ENCODE data around the gene LTO1.

LTO1 gene

DNA sequence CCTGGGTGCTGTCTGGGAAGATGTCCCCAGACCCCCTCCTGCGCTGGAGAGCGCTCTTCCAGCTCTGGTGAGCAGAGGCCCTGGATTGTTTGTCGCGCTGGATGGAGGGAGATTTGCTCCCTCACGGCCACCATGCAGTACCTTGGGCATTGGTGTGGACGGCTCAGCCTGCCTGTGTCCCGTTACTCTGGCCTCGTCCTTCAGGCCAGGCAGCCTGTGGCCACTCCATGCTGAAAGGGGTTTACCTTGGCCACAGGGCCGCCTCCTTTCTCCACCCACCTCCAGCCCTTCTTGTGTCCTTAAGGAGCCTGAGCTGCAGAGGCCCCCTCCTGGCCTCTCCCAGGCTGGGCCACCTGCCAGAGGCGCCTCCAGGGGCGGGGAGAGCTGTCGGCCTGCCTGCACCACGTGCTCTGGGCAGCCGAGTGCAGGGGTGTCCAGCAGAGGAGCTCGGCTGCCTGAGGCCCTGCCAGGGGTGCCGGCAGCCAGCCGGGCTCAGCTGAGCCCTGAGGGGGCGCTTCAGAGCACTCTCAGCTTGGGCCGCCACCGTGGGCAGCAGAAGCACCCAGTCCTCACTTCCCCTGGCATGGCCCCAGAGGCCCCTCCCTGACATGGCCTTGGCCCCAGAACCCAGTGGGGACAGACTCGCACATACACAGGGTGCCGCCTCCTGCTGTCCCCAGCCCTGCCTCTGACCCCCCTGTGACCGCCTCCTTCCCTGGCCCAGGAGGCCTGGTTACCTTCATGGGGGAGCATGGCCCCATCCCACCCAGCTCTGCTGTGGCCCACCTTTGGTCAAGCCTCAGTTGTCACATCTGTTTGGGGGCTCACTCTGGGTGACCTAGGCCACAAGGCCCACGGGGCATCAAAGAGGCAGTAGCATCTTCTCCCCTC lies 30.8 kb downstream of the LTO1 start:
- no peak for DNase-seq

DNA sequence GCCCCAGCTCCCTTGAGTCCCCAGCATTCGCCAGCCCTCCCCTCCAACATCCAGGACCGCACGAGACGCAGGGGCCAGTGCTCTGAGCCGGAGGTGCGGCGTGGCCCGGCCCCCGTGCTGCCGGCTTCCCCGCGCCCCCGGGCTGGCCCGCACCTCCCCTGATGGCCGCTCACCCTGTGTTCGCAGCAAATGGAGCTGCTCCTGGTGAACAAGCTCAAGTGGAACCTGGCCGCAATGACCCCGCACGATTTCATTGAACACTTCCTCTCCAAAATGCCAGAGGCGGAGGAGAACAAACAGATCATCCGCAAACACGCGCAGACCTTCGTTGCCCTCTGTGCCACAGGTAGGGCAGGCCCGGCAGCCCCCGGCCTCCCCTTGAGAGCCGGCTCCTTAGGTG lies 31.5 kb downstream of the LTO1 start:
- DNase-seq = no peak

DNA sequence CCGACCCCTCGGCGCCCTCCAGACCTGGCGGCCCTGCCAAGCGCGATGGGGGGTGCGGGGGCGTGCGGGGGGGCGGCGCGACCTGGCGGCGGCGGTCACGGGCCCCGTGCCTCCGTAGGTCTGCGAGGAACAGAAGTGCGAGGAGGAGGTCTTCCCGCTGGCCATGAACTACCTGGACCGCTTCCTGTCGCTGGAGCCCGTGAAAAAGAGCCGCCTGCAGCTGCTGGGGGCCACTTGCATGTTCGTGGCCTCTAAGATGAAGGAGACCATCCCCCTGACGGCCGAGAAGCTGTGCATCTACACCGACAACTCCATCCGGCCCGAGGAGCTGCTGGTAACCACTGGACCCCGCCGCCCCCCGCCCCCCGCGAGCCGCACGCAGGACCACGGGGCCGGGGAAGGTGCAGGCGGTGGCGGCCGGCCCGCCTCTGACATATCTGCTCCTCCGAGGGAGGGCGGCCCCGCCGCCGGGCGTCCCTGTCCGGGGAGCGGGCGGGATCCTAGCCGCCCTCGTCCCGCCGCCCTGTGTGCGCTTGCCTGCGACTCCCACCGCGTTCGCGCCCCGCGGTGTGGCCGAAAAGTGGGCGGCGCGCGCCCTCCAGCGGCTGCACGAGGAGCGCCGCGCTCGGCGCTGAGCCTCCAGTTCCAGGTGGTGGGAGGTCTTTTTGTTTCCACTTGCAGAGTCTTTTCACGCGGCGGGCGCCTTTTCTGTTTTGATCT lies 32.1 kb downstream of the LTO1 start:
- DNase-seq = peak; percentile 74

DNA sequence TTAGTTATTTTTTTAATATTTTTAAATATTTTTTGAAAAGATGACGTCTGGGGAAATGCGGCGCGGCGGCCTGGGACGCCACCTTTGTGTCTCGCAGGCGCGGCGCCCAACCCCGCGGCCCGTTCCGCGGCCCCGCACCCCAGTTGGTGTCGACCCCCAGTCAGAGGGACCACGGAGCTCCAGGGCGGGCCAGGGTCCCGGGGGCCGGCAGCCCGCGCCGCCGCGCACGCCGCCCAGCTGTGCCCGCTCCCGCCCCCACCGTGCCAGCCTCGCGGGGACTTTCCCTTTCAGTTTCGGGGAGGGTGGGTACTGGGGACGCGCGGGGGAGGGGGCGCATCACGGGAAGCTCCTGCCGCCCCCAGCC lies 32.6 kb downstream of the LTO1 start:
- DNase-seq = peak; percentile 13

DNA sequence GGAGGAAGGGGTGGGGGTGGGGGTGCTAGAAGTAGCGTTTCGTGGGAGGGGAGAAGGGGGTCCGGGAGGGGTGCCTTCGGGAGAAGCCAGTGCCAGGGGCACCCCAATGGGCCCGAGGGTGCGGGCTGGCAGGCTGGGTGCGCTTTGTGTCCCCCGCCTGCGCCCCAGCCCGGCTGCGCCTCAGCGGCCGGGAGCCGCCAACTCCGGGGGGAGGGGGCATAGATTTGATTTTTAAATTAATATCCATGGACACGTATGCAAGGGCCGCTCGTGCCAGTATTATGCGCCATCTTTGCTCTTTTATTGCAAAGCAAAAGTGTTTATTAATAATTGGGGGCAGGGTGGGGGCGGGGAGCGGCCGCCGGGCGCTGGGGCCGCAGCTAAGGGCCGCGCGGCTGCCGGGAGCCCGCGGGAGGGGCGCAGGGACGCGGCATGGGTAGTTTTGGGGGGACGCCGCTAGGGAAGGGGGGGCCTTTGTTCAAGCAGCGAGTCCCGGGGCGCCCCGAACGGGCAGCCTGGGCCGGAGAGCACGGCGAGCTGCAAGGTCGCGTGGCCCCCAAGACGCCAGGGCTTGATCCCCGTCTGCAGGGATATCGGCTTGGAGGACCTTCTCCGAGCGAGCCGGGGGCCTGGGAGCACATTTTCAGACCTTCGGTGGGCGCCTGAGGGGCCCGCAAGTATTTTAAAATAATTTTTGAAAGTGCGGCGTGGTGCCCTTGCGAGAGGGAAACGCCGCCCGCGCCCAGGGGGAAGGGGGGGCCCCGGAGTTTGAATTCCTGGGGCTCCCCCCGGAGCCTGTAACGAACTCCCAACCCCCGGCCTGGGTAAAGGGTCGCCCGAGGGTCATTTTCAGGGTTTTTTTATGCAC lies 33.2 kb downstream of the LTO1 start:
- DNase-seq = no peak

DNA sequence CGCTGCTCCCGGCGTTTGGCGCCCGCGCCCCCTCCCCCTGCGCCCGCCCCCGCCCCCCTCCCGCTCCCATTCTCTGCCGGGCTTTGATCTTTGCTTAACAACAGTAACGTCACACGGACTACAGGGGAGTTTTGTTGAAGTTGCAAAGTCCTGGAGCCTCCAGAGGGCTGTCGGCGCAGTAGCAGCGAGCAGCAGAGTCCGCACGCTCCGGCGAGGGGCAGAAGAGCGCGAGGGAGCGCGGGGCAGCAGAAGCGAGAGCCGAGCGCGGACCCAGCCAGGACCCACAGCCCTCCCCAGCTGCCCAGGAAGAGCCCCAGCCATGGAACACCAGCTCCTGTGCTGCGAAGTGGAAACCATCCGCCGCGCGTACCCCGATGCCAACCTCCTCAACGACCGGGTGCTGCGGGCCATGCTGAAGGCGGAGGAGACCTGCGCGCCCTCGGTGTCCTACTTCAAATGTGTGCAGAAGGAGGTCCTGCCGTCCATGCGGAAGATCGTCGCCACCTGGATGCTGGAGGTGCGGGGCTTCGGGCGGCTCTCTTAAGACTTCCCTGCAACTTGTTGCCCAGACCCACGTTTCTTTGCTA lies 34.1 kb downstream of the LTO1 start, which contains the start of gene CCND1:
TSS of gene CCND1 (plus strand) at position 162 of the 587 bp plus-strand sequence. CDS start at position 320, 158 bp downstream.
- no peak for DNase-seq

DNA sequence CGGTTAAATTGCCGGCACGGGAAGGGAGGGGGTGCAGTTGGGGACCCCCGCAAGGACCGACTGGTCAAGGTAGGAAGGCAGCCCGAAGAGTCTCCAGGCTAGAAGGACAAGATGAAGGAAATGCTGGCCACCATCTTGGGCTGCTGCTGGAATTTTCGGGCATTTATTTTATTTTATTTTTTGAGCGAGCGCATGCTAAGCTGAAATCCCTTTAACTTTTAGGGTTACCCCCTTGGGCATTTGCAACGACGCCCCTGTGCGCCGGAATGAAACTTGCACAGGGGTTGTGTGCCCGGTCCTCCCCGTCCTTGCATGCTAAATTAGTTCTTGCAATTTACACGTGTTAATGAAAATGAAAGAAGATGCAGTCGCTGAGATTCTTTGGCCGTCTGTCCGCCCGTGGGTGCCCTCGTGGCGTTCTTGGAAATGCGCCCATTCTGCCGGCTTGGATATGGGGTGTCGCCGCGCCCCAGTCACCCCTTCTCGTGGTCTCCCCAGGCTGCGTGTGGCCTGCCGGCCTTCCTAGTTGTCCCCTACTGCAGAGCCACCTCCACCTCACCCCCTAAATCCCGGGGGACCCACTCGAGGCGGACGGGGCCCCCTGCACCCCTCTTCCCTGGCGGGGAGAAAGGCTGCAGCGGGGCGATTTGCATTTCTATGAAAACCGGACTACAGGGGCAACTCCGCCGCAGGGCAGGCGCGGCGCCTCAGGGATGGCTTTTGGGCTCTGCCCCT lies 34.7 kb downstream of the LTO1 start:
- DNase-seq = no peak

DNA sequence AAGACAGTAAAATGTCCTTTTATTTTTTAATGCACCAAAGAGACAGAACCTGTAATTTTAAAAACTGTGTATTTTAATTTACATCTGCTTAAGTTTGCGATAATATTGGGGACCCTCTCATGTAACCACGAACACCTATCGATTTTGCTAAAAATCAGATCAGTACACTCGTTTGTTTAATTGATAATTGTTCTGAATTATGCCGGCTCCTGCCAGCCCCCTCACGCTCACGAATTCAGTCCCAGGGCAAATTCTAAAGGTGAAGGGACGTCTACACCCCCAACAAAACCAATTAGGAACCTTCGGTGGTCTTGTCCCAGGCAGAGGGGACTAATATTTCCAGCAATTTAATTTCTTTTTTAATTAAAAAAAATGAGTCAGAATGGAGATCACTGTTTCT lies 35.3 kb downstream of the LTO1 start:
- DNase-seq = no peak

DNA sequence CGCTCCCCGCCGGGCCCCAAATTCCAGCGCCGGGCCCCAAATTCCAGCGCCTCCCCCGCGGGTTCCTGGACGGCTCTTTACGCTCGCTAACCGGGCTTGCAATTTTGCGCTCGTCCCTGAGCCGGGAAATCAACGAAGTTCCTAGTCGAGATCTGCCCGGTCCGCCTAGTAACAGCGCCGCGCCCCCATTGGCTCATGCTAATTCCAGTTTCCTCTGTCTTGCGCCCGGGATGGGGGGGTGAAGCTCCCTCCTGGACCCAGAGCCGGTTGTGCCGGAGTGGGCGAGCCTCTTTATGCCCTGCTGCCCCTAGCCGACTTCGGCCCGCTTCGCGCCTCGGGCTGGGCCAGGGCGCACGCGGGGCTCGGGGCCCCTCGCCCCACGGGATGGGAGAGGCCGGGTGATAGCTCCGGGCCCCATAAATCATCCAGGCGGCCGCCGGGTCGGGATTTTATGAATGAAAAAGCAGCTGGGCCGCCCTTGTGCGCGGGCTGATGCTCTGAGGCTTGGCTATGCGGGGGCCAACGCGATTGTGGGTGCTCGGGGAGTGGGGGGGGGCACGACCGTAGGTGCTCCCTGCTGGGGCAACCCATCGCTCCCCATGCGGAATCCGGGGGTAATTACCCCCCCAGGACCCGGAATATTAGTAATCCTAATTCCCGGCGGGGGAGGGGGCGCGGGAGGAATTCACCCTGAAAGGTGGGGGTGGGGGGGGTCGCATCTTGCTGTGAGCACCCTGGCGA lies 36.0 kb downstream of the LTO1 start:
- DNase-seq = no peak

DNA sequence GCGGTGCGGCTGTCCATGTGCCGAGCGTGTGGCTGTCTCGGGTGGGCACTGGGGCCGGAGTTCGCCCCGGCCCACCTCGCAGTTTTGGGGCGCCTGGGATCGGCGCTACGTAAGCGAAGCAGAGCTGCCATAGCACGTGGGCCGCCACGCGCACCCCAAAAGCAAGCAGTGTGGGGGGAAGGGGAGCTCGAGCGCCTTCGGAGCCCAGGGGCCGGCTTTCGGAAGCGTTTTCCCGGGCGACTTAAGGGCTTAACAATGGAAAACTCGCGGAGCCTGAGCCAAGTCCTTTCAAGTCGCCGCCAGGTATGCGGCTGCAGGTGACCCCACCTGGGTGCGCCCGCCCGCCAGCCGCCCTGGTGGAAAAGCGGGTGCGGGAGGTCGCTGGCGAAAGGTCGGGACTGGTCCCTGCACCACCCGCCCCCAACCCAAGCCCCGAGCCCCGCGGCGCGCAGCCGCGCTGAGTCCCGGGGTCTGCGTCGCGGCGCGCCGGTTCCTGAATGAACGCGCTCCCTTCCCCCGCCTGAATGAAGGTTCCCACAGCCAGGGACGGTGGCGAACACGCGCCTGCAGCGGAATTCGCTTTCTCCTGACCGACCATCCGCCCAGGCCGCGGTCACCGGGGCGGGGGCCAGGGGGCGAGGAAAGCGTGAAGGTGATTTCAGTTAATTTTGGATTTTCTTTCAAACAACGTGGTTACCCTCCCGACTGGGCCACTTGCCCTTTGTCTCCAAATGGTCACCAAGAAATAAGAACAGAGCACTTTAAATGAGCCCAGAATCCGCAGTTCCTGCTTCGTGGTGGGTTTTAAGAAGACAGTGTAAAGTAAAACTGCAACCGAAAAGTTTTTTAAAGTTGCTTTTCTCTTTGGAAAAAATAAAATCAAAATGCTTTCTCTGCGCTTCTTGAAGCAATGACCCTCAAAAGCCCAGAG lies 36.9 kb downstream of the LTO1 start:
- DNase-seq = no peak

DNA sequence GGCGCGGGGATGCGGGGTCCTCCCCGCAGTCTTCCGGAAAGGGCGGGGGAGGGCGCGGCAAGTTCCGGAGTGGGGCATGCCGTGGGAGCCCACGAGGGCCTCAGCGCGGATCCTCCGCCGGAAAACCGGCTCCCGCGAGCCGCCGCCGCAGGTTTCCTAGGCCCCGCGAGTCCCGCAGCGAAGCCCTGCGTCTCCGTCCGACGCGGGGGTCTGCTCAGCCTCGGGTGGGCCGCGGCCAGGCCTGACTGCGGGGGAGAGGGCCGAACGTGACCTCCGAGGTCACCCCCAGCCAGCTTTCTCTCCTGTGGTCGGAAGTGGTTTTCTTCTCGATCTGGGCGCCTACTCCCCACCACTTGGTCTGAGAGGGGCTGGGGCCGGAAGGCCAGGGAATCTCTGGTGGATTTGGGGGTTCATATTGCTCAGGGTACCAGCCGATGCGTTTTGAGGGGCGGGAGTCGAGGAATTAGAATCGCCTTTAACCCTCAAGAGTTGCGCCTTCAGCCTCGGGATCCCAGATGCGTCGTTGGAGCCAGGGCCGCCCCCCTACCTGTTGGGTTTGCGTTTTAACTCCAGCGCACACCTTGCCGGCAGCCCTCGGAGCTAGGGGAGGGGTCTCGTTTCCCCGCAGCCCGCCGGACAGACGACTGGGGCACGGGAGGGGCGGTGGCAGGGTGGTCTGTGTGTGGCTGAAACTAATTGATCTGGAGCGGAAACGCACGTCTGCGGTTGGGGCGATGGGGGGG lies 37.8 kb downstream of the LTO1 start:
- no peak for DNase-seq

DNA sequence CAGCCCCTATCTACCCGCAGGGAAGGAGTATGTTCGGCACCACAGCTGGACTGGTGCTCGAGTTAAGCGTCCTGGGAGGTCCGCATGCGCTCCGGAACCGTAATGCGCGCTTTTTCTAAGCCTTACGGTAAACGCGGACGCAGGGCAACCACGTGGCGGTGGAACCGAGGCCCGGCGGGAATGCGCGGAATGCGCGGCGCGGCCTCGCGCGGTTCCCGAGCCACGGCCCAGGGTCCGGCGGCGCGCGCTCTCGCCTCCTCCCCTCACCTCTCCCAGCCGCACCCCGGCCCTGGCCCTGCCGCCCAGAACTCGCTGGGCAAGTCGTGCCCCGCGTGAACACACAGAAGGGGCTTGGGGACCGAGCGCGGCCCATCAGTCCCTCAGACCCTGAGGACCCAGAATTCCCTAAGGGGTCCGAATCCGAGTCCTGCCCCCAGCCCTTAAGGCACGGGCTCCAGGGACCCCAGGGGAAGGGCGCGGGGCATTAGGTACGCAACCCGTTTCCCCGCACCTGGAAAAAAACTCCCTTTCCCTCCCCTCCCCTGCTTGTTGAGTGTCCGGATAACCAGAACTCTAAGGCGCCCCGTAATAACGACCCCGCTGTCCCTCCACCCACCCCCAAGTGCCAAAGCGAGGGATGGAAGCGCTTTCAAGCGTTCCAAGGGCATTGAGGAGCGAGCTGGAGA lies 38.5 kb downstream of the LTO1 start:
- DNase-seq = no peak

DNA sequence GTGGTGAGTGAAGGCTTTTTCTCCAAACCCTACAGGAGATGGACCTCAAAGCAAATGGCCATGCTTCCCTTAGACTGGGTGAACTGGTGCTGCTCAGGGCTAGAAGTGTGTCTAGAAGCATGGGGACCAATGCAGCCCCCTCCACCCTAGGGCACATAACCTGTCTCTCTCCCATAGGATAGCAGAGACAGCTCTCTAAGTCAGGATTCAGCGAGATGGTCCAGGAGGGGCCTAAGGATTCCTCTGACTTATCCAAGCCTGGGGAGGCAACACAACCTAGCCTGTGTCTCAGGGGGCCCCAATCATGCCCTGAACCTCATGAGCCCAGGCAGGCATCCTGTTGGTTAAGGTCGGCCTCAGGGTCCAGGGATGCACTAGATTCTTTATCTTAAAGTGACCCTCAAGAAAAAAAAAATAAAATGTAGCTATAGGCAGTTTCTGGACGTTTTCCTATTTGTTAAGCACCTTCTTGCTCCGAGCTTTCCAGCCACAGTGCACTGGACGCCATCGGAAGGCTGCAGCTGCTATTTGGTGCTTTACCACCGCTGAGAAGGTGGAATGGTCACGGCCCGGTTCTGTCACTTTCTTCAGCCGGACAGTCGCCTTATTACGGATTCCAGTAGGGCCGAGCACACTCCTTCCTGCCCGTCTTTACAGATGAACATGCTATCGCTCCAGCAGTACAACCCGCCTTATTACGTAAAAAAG lies 39.2 kb downstream of the LTO1 start:
- DNase-seq = no peak

DNA sequence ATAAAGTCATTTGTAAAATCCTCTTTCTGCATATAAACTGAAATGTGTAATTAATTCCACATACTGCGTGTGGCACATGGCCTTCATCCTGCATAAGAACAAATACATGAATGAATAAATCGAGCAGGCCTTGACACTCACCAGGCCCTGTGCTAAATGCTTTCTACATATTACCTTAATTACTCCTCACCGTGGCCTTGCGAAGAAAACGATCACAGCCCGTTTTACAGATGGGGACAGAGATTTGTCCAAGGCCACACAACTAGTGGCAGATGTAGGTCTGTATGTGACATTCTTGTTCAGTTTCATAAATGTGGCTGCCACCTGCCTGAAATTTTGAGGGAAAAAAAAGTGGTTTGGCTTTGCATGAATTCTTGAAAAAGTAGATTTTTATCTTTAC lies 40.0 kb downstream of the LTO1 start:
- no peak for DNase-seq

DNA sequence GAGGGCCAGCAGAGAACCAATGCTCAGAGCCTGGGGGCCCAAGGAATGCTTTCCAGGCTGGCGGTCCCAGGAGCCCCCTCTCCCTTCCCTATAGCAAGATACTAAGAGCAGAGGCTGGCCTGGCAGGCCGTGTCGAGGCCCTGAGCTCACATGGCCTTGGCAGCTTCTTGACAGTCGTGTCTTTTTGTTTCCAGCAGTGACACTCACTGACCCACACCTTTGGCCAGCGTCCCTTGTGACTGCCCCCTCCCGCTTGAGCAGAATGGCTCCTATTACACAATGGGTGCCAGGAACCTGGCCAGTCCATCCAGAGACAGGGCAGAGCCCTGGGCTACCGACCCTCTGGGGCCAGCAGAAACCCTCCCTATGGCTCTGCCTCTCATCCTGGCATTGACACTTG lies 40.6 kb downstream of the LTO1 start:
- no peak for DNase-seq

DNA sequence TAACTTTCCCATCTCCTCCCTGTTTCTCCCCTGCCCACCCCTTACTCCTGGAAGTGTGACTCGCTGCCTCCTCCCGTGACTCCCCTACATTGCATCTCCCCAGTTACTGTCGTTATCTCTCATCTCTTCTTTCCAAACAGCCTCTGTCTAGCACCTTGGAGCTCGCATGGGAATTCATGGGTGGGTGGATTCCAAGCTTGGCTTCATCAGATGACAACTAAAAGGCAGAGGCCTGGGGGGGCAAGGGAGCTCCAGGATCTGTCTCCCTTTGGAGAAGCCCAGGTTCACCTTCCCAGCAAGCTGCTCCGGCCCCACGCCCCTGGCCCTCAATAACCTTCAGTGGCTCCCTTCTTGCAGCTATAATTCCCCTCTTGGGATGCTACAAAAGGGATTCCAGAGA lies 41.1 kb downstream of the LTO1 start:
- no peak for DNase-seq

DNA sequence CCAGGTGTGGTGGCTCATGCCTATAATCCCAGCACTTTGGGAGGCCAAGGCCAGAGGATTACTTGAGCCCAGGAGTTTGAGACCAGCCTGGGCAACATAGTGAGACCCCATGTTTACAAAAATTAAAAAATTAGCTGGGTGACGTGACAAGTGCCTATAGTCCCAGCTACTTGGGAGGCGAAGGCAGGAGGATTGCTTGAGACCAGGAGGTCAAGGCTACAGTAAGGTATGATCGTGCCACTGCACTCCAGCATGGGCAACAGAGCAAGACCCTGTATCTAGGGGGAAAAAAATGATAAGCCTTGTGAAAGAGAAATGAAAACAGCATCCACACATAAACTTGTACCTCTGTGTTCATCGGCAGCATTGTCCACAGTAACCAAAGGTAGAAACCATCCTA lies 42.3 kb downstream of the LTO1 start:
- no peak for DNase-seq

DNA sequence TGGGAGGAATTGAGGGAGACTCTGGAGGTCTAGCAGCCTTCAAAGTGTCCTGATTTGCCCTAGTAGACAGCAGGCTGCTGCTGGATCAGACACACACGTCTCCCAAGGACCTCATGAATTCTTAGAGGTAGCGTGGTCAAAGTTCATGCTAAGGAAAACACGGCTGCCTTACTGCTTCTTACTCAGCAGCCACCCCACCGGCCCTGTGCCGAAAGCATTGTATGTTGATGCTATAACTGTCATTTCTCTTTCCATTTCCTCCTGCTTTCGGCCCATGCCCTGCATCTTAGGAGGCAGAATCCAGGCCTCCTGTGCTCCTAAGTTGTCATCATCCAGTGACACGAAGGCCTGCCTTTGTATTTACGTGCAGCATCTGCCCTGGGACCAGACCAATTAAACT lies 44.7 kb downstream of the LTO1 start:
- no peak for DNase-seq
